ENCODE results near the gene CLEC1B.

DNA sequence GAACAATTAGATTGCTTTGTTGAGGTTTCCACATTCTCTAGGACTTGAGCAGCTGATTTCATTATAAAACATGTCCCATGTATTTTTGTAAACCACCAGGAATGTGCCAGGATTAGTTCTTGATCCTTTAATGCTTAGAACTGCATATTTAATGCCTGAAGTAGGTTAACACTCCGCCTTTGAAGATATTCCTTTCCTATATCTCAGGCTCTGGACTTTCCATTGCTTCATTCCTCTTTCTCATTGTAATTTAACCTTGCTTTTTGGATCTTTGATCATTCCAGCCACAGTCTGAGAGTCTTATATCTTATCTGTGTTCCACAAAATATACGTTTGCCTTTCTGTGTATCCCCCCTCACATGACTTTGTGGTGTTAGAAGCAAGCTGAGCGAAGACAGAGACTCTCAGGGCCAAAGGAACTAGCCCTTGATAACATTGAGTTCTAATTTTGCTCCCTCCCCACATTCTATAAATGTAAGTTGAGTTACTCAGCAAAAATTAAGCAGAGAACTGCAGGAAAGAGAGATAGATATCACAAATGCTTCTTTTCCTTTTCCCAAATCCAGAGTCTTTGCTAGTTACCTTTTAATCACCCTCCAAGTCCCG lies 2.4 kb upstream of the CLEC1B start:
- TF ChIP-seq, protein P1, sequence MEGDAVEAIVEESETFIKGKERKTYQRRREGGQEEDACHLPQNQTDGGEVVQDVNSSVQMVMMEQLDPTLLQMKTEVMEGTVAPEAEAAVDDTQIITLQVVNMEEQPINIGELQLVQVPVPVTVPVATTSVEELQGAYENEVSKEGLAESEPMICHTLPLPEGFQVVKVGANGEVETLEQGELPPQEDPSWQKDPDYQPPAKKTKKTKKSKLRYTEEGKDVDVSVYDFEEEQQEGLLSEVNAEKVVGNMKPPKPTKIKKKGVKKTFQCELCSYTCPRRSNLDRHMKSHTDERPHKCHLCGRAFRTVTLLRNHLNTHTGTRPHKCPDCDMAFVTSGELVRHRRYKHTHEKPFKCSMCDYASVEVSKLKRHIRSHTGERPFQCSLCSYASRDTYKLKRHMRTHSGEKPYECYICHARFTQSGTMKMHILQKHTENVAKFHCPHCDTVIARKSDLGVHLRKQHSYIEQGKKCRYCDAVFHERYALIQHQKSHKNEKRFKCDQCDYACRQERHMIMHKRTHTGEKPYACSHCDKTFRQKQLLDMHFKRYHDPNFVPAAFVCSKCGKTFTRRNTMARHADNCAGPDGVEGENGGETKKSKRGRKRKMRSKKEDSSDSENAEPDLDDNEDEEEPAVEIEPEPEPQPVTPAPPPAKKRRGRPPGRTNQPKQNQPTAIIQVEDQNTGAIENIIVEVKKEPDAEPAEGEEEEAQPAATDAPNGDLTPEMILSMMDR (conservative IDR thresholded peaks at IDR 0.05), result no peak
- TF ChIP-seq ZFX (IDR thresholded peaks at IDR 0.05), result no peak

All from C4-2B (cell line).